Ovary (tissue), 3 donors: ENCODE measurements around the gene SPIN4.

ENCODE experiments used
- CTCF ChIP-seq, 3 donors: fragments of 450-650 bp in 2 of 3; fragments of 200-600 bp in 1 of 3; IDR thresholded peaks; one replicate each; pipeline versions ENCODE4 v1.5.1 to v1.8.0; 2016 to 2022; ENCODE audit warnings: antibody characterized with exemption in 3 of 3, mild to moderate bottlenecking in 1 of 3
- EP300 ChIP-seq: sonication (generic); formaldehyde crosslinking; IDR thresholded peaks from one replicate; pipeline ENCODE4 v1.6.1; 2017; ENCODE audit warnings: antibody characterized with exemption
- donor health status: DM: no; HTN: no; CAD: no.

GRCh38 chrX:63400340-63400739 lies 49.2 kb upstream of the SPIN4 start:
- TF ChIP-seq CTCF (IDR thresholded peaks at IDR 0.05) (no peak), EP300 (no peak)
